ENCODE measurements around the gene AXL.

- TF ChIP-seq CTCF (IDR thresholded peaks at IDR 0.05): no peak
- no peak for TF ChIP-seq POLR2A (IDR thresholded peaks at IDR 0.05)
These were observed 6.4 kb downstream of the AXL start for GRCh38 chr19:41225238-41226052.
